Upper lobe of left lung (tissue), 4 donors: Measurements from ENCODE around the gene IFNA16.
"Not testable (repeated sequence)": the region's sequence is repeated elsewhere in the genome, so short reads cannot be mapped to it uniquely, and the experiment has no call there.

Experiments
- POLR2AphosphoS5 ChIP-seq, 2 donors: sonication (generic); formaldehyde crosslinking; IDR thresholded peaks; one replicate each; pipeline ENCODE4 v1.5.1; 2017; ENCODE audit warnings: antibody characterized with exemption in 2 of 2
- TF ChIP-seq, protein P1 (sequence below), 6 experiments: fragments of 450-650 bp in 4 of 6; fragments of 200-600 bp in 2 of 6; sonication (generic) in 2 of 6; IDR thresholded peaks; one replicate each; pipeline ENCODE4 v1.5.1; 2016 to 2019; ENCODE audit warnings: antibody characterized with exemption in 6 of 6

DNA sequence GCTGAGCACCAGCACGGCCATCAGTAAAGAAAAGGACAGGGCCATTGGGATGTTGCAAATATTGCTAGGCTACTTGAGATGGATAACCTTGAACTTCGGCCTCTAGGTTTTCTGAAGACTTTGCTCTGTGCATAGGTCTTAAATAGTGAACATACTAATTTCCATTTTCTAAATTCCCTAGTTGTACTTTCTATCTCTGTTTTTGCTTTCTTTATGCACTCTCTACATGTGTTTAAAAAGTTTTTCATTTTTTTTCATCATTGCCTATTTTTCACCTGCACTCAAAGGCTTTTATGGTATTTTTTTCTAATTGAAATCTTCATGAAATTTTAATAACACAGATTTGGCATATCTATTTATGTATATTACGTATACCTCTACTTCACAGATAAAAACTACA lies 29.6 kb downstream of the IFNA16 start, which contains the start of gene IFNA4:
- TF ChIP-seq, protein P1, sequence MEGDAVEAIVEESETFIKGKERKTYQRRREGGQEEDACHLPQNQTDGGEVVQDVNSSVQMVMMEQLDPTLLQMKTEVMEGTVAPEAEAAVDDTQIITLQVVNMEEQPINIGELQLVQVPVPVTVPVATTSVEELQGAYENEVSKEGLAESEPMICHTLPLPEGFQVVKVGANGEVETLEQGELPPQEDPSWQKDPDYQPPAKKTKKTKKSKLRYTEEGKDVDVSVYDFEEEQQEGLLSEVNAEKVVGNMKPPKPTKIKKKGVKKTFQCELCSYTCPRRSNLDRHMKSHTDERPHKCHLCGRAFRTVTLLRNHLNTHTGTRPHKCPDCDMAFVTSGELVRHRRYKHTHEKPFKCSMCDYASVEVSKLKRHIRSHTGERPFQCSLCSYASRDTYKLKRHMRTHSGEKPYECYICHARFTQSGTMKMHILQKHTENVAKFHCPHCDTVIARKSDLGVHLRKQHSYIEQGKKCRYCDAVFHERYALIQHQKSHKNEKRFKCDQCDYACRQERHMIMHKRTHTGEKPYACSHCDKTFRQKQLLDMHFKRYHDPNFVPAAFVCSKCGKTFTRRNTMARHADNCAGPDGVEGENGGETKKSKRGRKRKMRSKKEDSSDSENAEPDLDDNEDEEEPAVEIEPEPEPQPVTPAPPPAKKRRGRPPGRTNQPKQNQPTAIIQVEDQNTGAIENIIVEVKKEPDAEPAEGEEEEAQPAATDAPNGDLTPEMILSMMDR (IDR thresholded peaks at IDR 0.05) = not testable (repeated sequence)
- TF ChIP-seq POLR2AphosphoS5 (IDR thresholded peaks at IDR 0.05) = not testable (repeated sequence)
